Memory B cell (primary cell): ENCODE measurements around the gene TMEM187.
A peak's percentile ranks its signal among the peaks of the same experiment; 100 is the strongest.

Source experiments
- ATAC-seq: fragments of 150-1000 bp; cut with Tn5 transposase; 2 replicates; pipeline ENCODE4 v1.10.0; 2021; ENCODE audit warnings: low read depth, mild to moderate bottlenecking, moderate library complexity
- DNase-seq, 2 donors: peaks; one replicate each; pipeline ENCODE4 v3.0.0; 2022; ENCODE audit warnings: low spot score in 2 of 2
- H3K27ac Mint-ChIP-seq: one replicate; pipeline ENCODE4 v1.8.0; 2022; ENCODE audit warnings: mild to moderate bottlenecking, moderate library complexity, mixed read lengths
- H3K27me3 Mint-ChIP-seq: one replicate; pipeline ENCODE4 v1.8.0; 2022; ENCODE audit warnings: mixed read lengths
- H3K36me3 Mint-ChIP-seq: one replicate; pipeline ENCODE4 v1.8.0; 2022; ENCODE audit warnings: mild to moderate bottlenecking, mixed read lengths
- H3K4me1 Mint-ChIP-seq: one replicate; pipeline ENCODE4 v1.8.0; 2022; ENCODE audit warnings: mixed read lengths
- H3K4me3 Mint-ChIP-seq: one replicate; pipeline ENCODE4 v1.8.0; 2022; ENCODE audit warnings: mild to moderate bottlenecking, moderate library complexity, mixed read lengths
- H3K9me3 Mint-ChIP-seq: one replicate; pipeline ENCODE4 v1.8.0; 2022; ENCODE audit warnings: mixed read lengths

TMEM187 gene

GRCh38 chrX:153954558-153955227 is 17.9 kb upstream of the TMEM187 start:
- H3K27ac Mint-ChIP-seq = no peak overlapping the region
- no peak overlapping the region for H3K4me3 Mint-ChIP-seq
- no peak for ATAC-seq
- no peak for DNase-seq
- H3K4me1 Mint-ChIP-seq = peaks cover 3% of the 10 kb centered on the region
- H3K27me3 Mint-ChIP-seq = no peaks in the 10 kb centered on the region
- peaks cover 4% of the 10 kb centered on the region for H3K36me3 Mint-ChIP-seq
- H3K9me3 Mint-ChIP-seq = no peaks in the 10 kb centered on the region

GRCh38 chrX:153955228-153955732 is 17.3 kb upstream of the TMEM187 start:
- Mint-ChIP-seq H3K27me3 (no peaks in the 10 kb centered on the region), H3K36me3 (peaks cover 4% of the 10 kb centered on the region), H3K27ac (no peak overlapping the region), H3K4me3 (no peak overlapping the region), H3K9me3 (no peaks in the 10 kb centered on the region), H3K4me1 (peaks cover 3% of the 10 kb centered on the region)
- DNase-seq (no peak), ATAC-seq (no peak)

- peaks cover 7% of the 10 kb centered on the region for H3K36me3 Mint-ChIP-seq
- no peak overlapping the region for H3K27ac Mint-ChIP-seq
- H3K4me3 Mint-ChIP-seq = no peak overlapping the region
Observed at GRCh38 chrX:153956044-153956907, 16.3 kb upstream of the TMEM187 start.

GRCh38 chrX:153957224-153957623 is 15.3 kb upstream of the TMEM187 start:
- Mint-ChIP-seq H3K4me1 (peaks cover 3% of the 10 kb centered on the region), H3K36me3 (peaks cover 7% of the 10 kb centered on the region), H3K27me3 (no peaks in the 10 kb centered on the region), H3K9me3 (no peaks in the 10 kb centered on the region), H3K27ac (no peak overlapping the region), H3K4me3 (no peak overlapping the region)
- DNase-seq (no peak), ATAC-seq (no peak)

More at GRCh38 chrX:153956044-153956907, 16.3 kb upstream of the TMEM187 start:
- DNase-seq (no peak), ATAC-seq (no peak)
- Mint-ChIP-seq H3K4me1 (peaks cover 3% of the 10 kb centered on the region), H3K27me3 (no peaks in the 10 kb centered on the region), H3K9me3 (no peaks in the 10 kb centered on the region)

GRCh38 chrX:153958605-153959004 is 13.9 kb upstream of the TMEM187 start:
- Mint-ChIP-seq H3K4me3 (no peak overlapping the region), H3K36me3 (peaks cover 7% of the 10 kb centered on the region), H3K27me3 (no peaks in the 10 kb centered on the region), H3K4me1 (no peaks in the 10 kb centered on the region), H3K27ac (no peak overlapping the region), H3K9me3 (no peaks in the 10 kb centered on the region)
- ATAC-seq (no peak), DNase-seq (no peak)

- no peaks in the 10 kb centered on the region for H3K9me3 Mint-ChIP-seq
- no peaks in the 10 kb centered on the region for H3K27me3 Mint-ChIP-seq
- no peak for ATAC-seq
- no peak for DNase-seq
- H3K27ac Mint-ChIP-seq = no peak overlapping the region
- no peak overlapping the region for H3K4me3 Mint-ChIP-seq
- H3K4me1 Mint-ChIP-seq = no peaks in the 10 kb centered on the region
- H3K36me3 Mint-ChIP-seq = peaks cover 5% of the 10 kb centered on the region
Observed at GRCh38 chrX:153959649-153960048, 12.9 kb upstream of the TMEM187 start.

- H3K27ac Mint-ChIP-seq = no peak overlapping the region
- peaks cover 5% of the 10 kb centered on the region for H3K36me3 Mint-ChIP-seq
- H3K9me3 Mint-ChIP-seq = no peaks in the 10 kb centered on the region
- H3K4me1 Mint-ChIP-seq = no peaks in the 10 kb centered on the region
- no peaks in the 10 kb centered on the region for H3K27me3 Mint-ChIP-seq
- H3K4me3 Mint-ChIP-seq = no peak overlapping the region
- ATAC-seq = no peak
- no peak for DNase-seq
Observed at GRCh38 chrX:153960077-153960476, 12.5 kb upstream of the TMEM187 start.

GRCh38 chrX:153960786-153961185 is 11.8 kb upstream of the TMEM187 start:
- H3K27me3 Mint-ChIP-seq = no peaks in the 10 kb centered on the region
- DNase-seq (no peak), ATAC-seq (no peak)
- H3K4me1 Mint-ChIP-seq = peaks cover 5% of the 10 kb centered on the region
- no peak overlapping the region for H3K27ac Mint-ChIP-seq
- H3K9me3 Mint-ChIP-seq = no peaks in the 10 kb centered on the region
- H3K36me3 Mint-ChIP-seq = peaks cover 5% of the 10 kb centered on the region
- no peak overlapping the region for H3K4me3 Mint-ChIP-seq

GRCh38 chrX:153961292-153961691 is 11.3 kb upstream of the TMEM187 start:
- Mint-ChIP-seq H3K36me3 (peaks cover 5% of the 10 kb centered on the region), H3K27me3 (no peaks in the 10 kb centered on the region), H3K4me3 (no peak overlapping the region), H3K4me1 (peaks cover 10% of the 10 kb centered on the region), H3K9me3 (no peaks in the 10 kb centered on the region), H3K27ac (no peak overlapping the region)
- no peak for DNase-seq
- no peak for ATAC-seq

GRCh38 chrX:153963546-153963945 is 9.0 kb upstream of the TMEM187 start:
- Mint-ChIP-seq H3K27ac (no peak overlapping the region), H3K9me3 (no peaks in the 10 kb centered on the region), H3K4me1 (peaks cover 24% of the 10 kb centered on the region), H3K27me3 (no peaks in the 10 kb centered on the region), H3K36me3 (peaks cover 3% of the 10 kb centered on the region), H3K4me3 (no peak overlapping the region)
- DNase-seq = no peak
- ATAC-seq = no peak

- H3K27me3 Mint-ChIP-seq = no peaks in the 10 kb centered on the region
- ATAC-seq (no peak), DNase-seq (no peak)
- H3K4me1 Mint-ChIP-seq = peaks cover 24% of the 10 kb centered on the region
- no peaks in the 10 kb centered on the region for H3K9me3 Mint-ChIP-seq
- H3K4me3 Mint-ChIP-seq = no peak overlapping the region
- H3K36me3 Mint-ChIP-seq = peaks cover 3% of the 10 kb centered on the region
- no peak overlapping the region for H3K27ac Mint-ChIP-seq
Observed at GRCh38 chrX:153964105-153964504, 8.4 kb upstream of the TMEM187 start.

GRCh38 chrX:153965406-153965805 is 7.1 kb upstream of the TMEM187 start:
- DNase-seq = no peak
- Mint-ChIP-seq H3K27me3 (no peaks in the 10 kb centered on the region), H3K9me3 (no peaks in the 10 kb centered on the region), H3K4me1 (peaks cover 28% of the 10 kb centered on the region), H3K27ac (peak overlapping the region; percentile 80), H3K4me3 (peak overlapping the region; percentile 57), H3K36me3 (peaks cover 3% of the 10 kb centered on the region)
- ATAC-seq = peak; percentile 16

- DNase-seq = no peak
- ATAC-seq = no peak
- no peaks in the 10 kb centered on the region for H3K9me3 Mint-ChIP-seq
- H3K4me1 Mint-ChIP-seq = peaks cover 28% of the 10 kb centered on the region
- H3K36me3 Mint-ChIP-seq = no peaks in the 10 kb centered on the region
- H3K27me3 Mint-ChIP-seq = no peaks in the 10 kb centered on the region
- peak overlapping the region; percentile 80 for H3K27ac Mint-ChIP-seq
- H3K4me3 Mint-ChIP-seq = peak overlapping the region; percentile 57
Observed at GRCh38 chrX:153966283-153966688, 6.3 kb upstream of the TMEM187 start.

- H3K27me3 Mint-ChIP-seq = no peaks in the 10 kb centered on the region
- H3K4me1 Mint-ChIP-seq = peaks cover 28% of the 10 kb centered on the region
- ATAC-seq = no peak
- no peaks in the 10 kb centered on the region for H3K9me3 Mint-ChIP-seq
- peak overlapping the region; percentile 92 for H3K27ac Mint-ChIP-seq
- H3K4me3 Mint-ChIP-seq = peak overlapping the region; percentile 100
- H3K36me3 Mint-ChIP-seq = peaks cover 2% of the 10 kb centered on the region
- DNase-seq = no peak
Observed at GRCh38 chrX:153966841-153967535, 5.6 kb upstream of the TMEM187 start.
